WTC11 (cell line): ENCODE data around the gene PPFIBP1. TPM values are rescaled to one million over a fixed set of nuclear protein-coding genes. Genes with fewer than 3 reads are reported as not detected.

Source experiments
- ATAC-seq: fragments of 200-7000 bp; cut with Tn5 transposase; 2 replicates; pipeline ENCODE4 v1.10.0; 2021; ENCODE audit warnings: mild to moderate bottlenecking, moderate library complexity
- CTCF ChIA-PET: fragments of 300-600 bp; sonication (Branson Sonifier 250); formaldehyde crosslinking; loops from one replicate; lab custom pipeline; 2021; ENCODE audit warnings: antibody characterized with exemption; lab: Charles Lee
- POLR2A ChIA-PET: fragments of 350-600 bp; sonication (Branson Sonifier 250); formaldehyde crosslinking; loops from one replicate; lab custom pipeline; 2021; ENCODE audit warnings: antibody characterized with exemption; lab: Charles Lee
- DNase-seq: peaks from one replicate; pipeline ENCODE4 v3.0.0; 2021; ENCODE audit warnings: low spot score
- H3K27ac Mint-ChIP-seq: 2 replicates; pipeline ENCODE4 v1.8.0; 2021; ENCODE audit warnings: mixed read lengths
- H3K27me3 Mint-ChIP-seq: 2 replicates; pipeline ENCODE4 v1.8.0; 2021; ENCODE audit warnings: low read depth, mild to moderate bottlenecking, moderate library complexity, mixed read lengths
- H3K36me3 Mint-ChIP-seq: 2 replicates; pipeline ENCODE4 v1.8.0; 2021; ENCODE audit warnings: mixed read lengths
- H3K4me1 Mint-ChIP-seq: 2 replicates; pipeline ENCODE4 v1.8.0; 2022; ENCODE audit warnings: mixed read lengths
- H3K4me3 Mint-ChIP-seq: 2 replicates; pipeline ENCODE4 v1.8.0; 2021; ENCODE audit warnings: mild to moderate bottlenecking, moderate library complexity, mixed read lengths
- H3K9me3 Mint-ChIP-seq: 2 replicates; pipeline ENCODE4 v1.8.0; 2021; ENCODE audit warnings: mixed read lengths
- ATF3 ChIP-seq: sonication (generic); formaldehyde crosslinking; conservative IDR thresholded peaks from 2 replicates; pipeline ENCODE4 v1.8.1; 2022; ENCODE audit warnings: mild to moderate bottlenecking, missing genetic modification reagents
- GABPB1 ChIP-seq: sonication (generic); formaldehyde crosslinking; IDR thresholded peaks from 2 replicates; pipeline ENCODE4 v1.8.1; 2023; ENCODE audit warnings: mild to moderate bottlenecking, missing genetic modification reagents
- IRF1 ChIP-seq: sonication (generic); formaldehyde crosslinking; IDR thresholded peaks from 2 replicates; pipeline ENCODE4 v1.8.0; 2023; ENCODE audit warnings: missing genetic modification reagents
- IRF2 ChIP-seq: sonication (generic); formaldehyde crosslinking; IDR thresholded peaks from 2 replicates; pipeline ENCODE4 v1.8.0; 2022; ENCODE audit warnings: low read depth, missing genetic modification reagents, borderline replicate concordance
- MAX ChIP-seq: sonication (generic); formaldehyde crosslinking; IDR thresholded peaks from 2 replicates; pipeline ENCODE4 v1.8.0; 2022; ENCODE audit warnings: mild to moderate bottlenecking, missing genetic modification reagents
- MXD4 ChIP-seq: fragments of 250-450 bp; sonication (Bioruptor Pico); IDR thresholded peaks from 2 replicates; pipeline ENCODE4 v1.8.0; 2021; ENCODE audit warnings: mild to moderate bottlenecking, moderate library complexity, borderline replicate concordance
- NFE2L1 ChIP-seq: sonication (generic); formaldehyde crosslinking; IDR thresholded peaks from 2 replicates; pipeline ENCODE4 v1.8.1; 2023; ENCODE audit warnings: missing genetic modification reagents
- PRDM15 ChIP-seq: sonication (generic); formaldehyde crosslinking; IDR thresholded peaks from 2 replicates; pipeline ENCODE4 v1.8.0; 2022; ENCODE audit warnings: missing genetic modification reagents
- STAT6 ChIP-seq: sonication (generic); formaldehyde crosslinking; conservative IDR thresholded peaks from 2 replicates; pipeline ENCODE4 v1.8.1; 2023; ENCODE audit warnings: mild to moderate bottlenecking, low read depth, missing genetic modification reagents, moderate library complexity
- ZNF121 ChIP-seq: sonication (generic); formaldehyde crosslinking; IDR thresholded peaks from 2 replicates; pipeline ENCODE4 v1.8.0; 2023; ENCODE audit warnings: missing genetic modification reagents
- ZNF232 ChIP-seq: sonication (generic); formaldehyde crosslinking; IDR thresholded peaks from 2 replicates; pipeline ENCODE4 v1.8.0; 2022; ENCODE audit warnings: mild to moderate bottlenecking, missing genetic modification reagents
- ZNF263 ChIP-seq: sonication (generic); formaldehyde crosslinking; IDR thresholded peaks from 2 replicates; pipeline ENCODE4 v1.8.1; 2022; ENCODE audit warnings: low read depth, mild to moderate bottlenecking, moderate library complexity, missing genetic modification reagents
- ZNF416 ChIP-seq: fragments of 250-450 bp; sonication (Bioruptor Pico); IDR thresholded peaks from 2 replicates; pipeline ENCODE4 v1.9.0; 2021; ENCODE audit warnings: mild to moderate bottlenecking, inconsistent platforms
- ZNF532 ChIP-seq: fragments of 250-450 bp; sonication (Bioruptor Pico); IDR thresholded peaks from 2 replicates; pipeline ENCODE4 v1.9.0; 2021; ENCODE audit warnings: mild to moderate bottlenecking, borderline replicate concordance
- total RNA-seq: library from RNA; stranded (reverse); gene quantifications from 3 replicates; pipeline ENCODE4 v1.2.3, GENCODE V29; 2021
- TF ChIP-seq, protein P1 (sequence below): fragments of 250-450 bp; sonication (Bioruptor Pico); IDR thresholded peaks from 2 replicates; pipeline ENCODE4 v1.9.0; 2021; ENCODE audit warnings: moderate library complexity, mild to moderate bottlenecking, inconsistent platforms, borderline replicate concordance
- TF ChIP-seq, protein P2 (sequence below): sonication (generic); formaldehyde crosslinking; IDR thresholded peaks from 2 replicates; pipeline ENCODE4 v1.8.1; 2023; ENCODE audit warnings: mild to moderate bottlenecking, missing genetic modification reagents
- TF ChIP-seq, protein P3 (sequence below): sonication (generic); formaldehyde crosslinking; IDR thresholded peaks from 2 replicates; pipeline ENCODE4 v1.8.1; 2023; ENCODE audit warnings: mild to moderate bottlenecking, missing genetic modification reagents, moderate library complexity

Gene PPFIBP1
- total RNA-seq, 1 experiment from 2014 or later, result 27.7 TPM

- no peak for TF ChIP-seq STAT6
- no peak for TF ChIP-seq ATF3 (CRISPR knock-in tag)
- no peak for TF ChIP-seq MXD4 (CRISPR knock-in tag)
- TF ChIP-seq, protein P1, sequence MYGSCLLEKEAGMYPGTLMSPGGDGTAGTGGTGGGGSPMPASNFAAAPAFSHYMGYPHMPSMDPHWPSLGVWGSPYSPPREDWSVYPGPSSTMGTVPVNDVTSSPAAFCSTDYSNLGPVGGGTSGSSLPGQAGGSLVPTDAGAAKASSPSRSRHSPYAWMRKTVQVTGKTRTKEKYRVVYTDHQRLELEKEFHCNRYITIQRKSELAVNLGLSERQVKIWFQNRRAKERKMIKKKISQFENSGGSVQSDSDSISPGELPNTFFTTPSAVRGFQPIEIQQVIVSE, result no peak
- no peak for TF ChIP-seq NFE2L1 (CRISPR knock-in tag)
- no peak for TF ChIP-seq ZNF416 (CRISPR knock-in tag)
- TF ChIP-seq ZNF121 (CRISPR knock-in tag), result no peak
- TF ChIP-seq GABPB1 (CRISPR knock-in tag), result no peak
- TF ChIP-seq, protein P2, sequence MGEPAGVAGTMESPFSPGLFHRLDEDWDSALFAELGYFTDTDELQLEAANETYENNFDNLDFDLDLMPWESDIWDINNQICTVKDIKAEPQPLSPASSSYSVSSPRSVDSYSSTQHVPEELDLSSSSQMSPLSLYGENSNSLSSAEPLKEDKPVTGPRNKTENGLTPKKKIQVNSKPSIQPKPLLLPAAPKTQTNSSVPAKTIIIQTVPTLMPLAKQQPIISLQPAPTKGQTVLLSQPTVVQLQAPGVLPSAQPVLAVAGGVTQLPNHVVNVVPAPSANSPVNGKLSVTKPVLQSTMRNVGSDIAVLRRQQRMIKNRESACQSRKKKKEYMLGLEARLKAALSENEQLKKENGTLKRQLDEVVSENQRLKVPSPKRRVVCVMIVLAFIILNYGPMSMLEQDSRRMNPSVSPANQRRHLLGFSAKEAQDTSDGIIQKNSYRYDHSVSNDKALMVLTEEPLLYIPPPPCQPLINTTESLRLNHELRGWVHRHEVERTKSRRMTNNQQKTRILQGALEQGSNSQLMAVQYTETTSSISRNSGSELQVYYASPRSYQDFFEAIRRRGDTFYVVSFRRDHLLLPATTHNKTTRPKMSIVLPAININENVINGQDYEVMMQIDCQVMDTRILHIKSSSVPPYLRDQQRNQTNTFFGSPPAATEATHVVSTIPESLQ (CRISPR knock-in tag), result no peak
- TF ChIP-seq ZNF532 (CRISPR knock-in tag), result no peak
Observed at GRCh38 chr12:27488479-27488878, 35.5 kb upstream of the PPFIBP1 start (continued).

DNA sequence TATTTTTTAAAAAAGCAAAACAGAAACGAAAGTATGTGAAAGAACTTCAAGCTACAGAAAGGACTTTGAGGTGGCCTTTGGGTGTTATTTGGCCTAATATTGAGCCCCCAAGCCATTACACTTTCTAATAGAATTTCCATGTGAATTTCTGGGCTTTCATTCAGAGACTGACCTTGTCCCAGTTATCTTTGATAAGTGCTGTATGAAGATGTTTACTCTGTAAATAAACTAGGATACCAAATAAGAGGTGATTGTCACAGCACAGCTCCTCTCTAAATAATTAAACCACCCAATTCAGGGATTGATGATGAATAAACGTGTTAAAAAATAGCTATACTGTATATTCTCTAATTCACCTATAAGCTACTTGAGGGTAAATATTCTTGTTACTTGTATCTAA, 32.8 kb upstream of the PPFIBP1 start:
- no peak for ATAC-seq
- Mint-ChIP-seq H3K36me3 (no peaks in the 10 kb centered on the region), H3K4me3 (no peak overlapping the region), H3K9me3 (peaks cover 7% of the 10 kb centered on the region; the same call in 1 of the 2 replicates), H3K27me3 (no peaks in the 10 kb centered on the region), H3K27ac (no peak overlapping the region), H3K4me1 (no peaks in the 10 kb centered on the region)
- POLR2A ChIA-PET, result no interaction called here
- CTCF ChIA-PET, result no interaction called here
- no peak for DNase-seq
- TF ChIP-seq, protein P2 (CRISPR knock-in tag), result no peak
- TF ChIP-seq ZNF232, result no peak
- TF ChIP-seq ZNF263 (CRISPR knock-in tag), result no peak
- no peak for TF ChIP-seq IRF2
- no peak for TF ChIP-seq PRDM15 (CRISPR knock-in tag)
- TF ChIP-seq, protein P3, sequence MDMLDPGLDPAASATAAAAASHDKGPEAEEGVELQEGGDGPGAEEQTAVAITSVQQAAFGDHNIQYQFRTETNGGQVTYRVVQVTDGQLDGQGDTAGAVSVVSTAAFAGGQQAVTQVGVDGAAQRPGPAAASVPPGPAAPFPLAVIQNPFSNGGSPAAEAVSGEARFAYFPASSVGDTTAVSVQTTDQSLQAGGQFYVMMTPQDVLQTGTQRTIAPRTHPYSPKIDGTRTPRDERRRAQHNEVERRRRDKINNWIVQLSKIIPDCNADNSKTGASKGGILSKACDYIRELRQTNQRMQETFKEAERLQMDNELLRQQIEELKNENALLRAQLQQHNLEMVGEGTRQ (CRISPR knock-in tag), result no peak
- no peak for TF ChIP-seq IRF1
- no peak for TF ChIP-seq MXD4 (CRISPR knock-in tag)
- TF ChIP-seq MAX (CRISPR knock-in tag), result no peak
